Measurements from ENCODE around the gene NT5E.
"Not testable (repeated sequence)": the region's sequence is repeated elsewhere in the genome, so short reads cannot be mapped to it uniquely, and the experiment has no call there.

The NT5E gene

GRCh38 chr6:85484948-85485347 lies 35.1 kb downstream of the NT5E start:
- DNase-seq (ENCODE audit: low read depth in 2 of 2, low spot score in 1 of 2), result no peak

- DNase-seq (ENCODE audit: low read depth in 2 of 2, low spot score in 1 of 2), result no peak
Observed at GRCh38 chr6:85490516-85491248, 40.8 kb downstream of the NT5E start.

- DNase-seq (ENCODE audit: low read depth in 2 of 2, low spot score in 1 of 2), result no peak
Observed at GRCh38 chr6:85493389-85493788, 43.5 kb downstream of the NT5E start.

GRCh38 chr6:85494547-85495536 lies 45.0 kb downstream of the NT5E start:
- DNase-seq (ENCODE audit: low read depth in 2 of 2, low spot score in 1 of 2), result no peak

- DNase-seq (ENCODE audit: low read depth in 2 of 2, low spot score in 1 of 2), result no peak
Observed at GRCh38 chr6:85496009-85496579, 46.2 kb downstream of the NT5E start.

GRCh38 chr6:85496856-85497255 lies 47.0 kb downstream of the NT5E start:
- no peak for DNase-seq (ENCODE audit: low read depth in 2 of 2, low spot score in 1 of 2)

GRCh38 chr6:85498596-85499258 lies 48.8 kb downstream of the NT5E start:
- no peak for DNase-seq (ENCODE audit: low read depth in 2 of 2, low spot score in 1 of 2)

GRCh38 chr6:85506441-85507093 lies 56.7 kb downstream of the NT5E start:
- no peak for DNase-seq (ENCODE audit: low read depth in 2 of 2, low spot score in 1 of 2)

GRCh38 chr6:85516168-85516567 lies 66.3 kb downstream of the NT5E start:
- DNase-seq (ENCODE audit: low read depth in 2 of 2, low spot score in 1 of 2), result no peak

GRCh38 chr6:85524281-85524680 lies 74.4 kb downstream of the NT5E start:
- DNase-seq (ENCODE audit: low read depth in 2 of 2, low spot score in 1 of 2), result not testable (repeated sequence)

GRCh38 chr6:85537055-85537494 lies 87.2 kb downstream of the NT5E start:
- DNase-seq (ENCODE audit: low read depth in 2 of 2, low spot score in 1 of 2), result no peak

- DNase-seq (ENCODE audit: low read depth in 2 of 2, low spot score in 1 of 2), result no peak
Observed at GRCh38 chr6:85544776-85545175, 94.9 kb downstream of the NT5E start.

Data from stimulated activated CD8-positive, alpha-beta memory T cell treated with anti-CD3 and anti-CD28 coated beads, Interleukin-4, amount 100 ng/mL, for 4 hours (primary cell).